HUES6 (cell line): Measurements from ENCODE around the gene PGBD5.

Experiments
- H3K27ac ChIP-seq: 2 replicates; pipeline ENCODE4 v1.7.0; 2013; ENCODE audit warnings: low read depth, mild to moderate bottlenecking, low read length, inconsistent platforms
- H3K27me3 ChIP-seq: 2 replicates; pipeline ENCODE4 v1.6.1; 2013; ENCODE audit warnings: low read length; ENCODE audit not compliant: control insufficient read depth, insufficient read depth
- H3K36me3 ChIP-seq: 2 replicates; pipeline ENCODE4 v1.6.1; 2013; ENCODE audit warnings: low read length; ENCODE audit not compliant: control insufficient read depth, insufficient read depth
- H3K4me1 ChIP-seq: 2 replicates; pipeline ENCODE4 v1.6.1; 2013; ENCODE audit warnings: low read length; ENCODE audit not compliant: control insufficient read depth, insufficient read depth
- H3K4me3 ChIP-seq: 2 replicates; pipeline ENCODE4 v1.5.1; 2013; ENCODE audit warnings: low read depth, low read length
- H3K9ac ChIP-seq: one replicate; pipeline ENCODE4 v1.6.1; 2013; ENCODE audit warnings: mild to moderate bottlenecking, low read length
- H3K9me3 ChIP-seq: 2 replicates; pipeline ENCODE4 v1.6.1; 2013; ENCODE audit warnings: low read depth, low read length; ENCODE audit not compliant: control insufficient read depth, insufficient read depth

PGBD5 gene

GRCh38 chr1:230286890-230287269 lies 139.3 kb downstream of the PGBD5 start:
- Histone ChIP-seq H3K9ac (no peak overlapping the region), H3K36me3 (no peaks in the 10 kb centered on the region), H3K4me3 (no peak overlapping the region), H3K27me3 (peaks cover 10% of the 10 kb centered on the region; the same call in 1 of the 2 replicates), H3K27ac (no peak overlapping the region), H3K9me3 (no peaks in the 10 kb centered on the region), H3K4me1 (no peaks in the 10 kb centered on the region; the same call in none of the 2 replicates)

GRCh38 chr1:230286166-230286889 lies 139.8 kb downstream of the PGBD5 start:
- no peaks in the 10 kb centered on the region for H3K9me3 ChIP-seq
- no peaks in the 10 kb centered on the region for H3K36me3 ChIP-seq
- H3K4me1 ChIP-seq = no peaks in the 10 kb centered on the region; the same call in none of the 2 replicates
- H3K9ac ChIP-seq = no peak overlapping the region
- H3K4me3 ChIP-seq = no peak overlapping the region
- no peak overlapping the region for H3K27ac ChIP-seq
- H3K27me3 ChIP-seq = peaks cover 6% of the 10 kb centered on the region; the same call in 1 of the 2 replicates

- no peaks in the 10 kb centered on the region for H3K27me3 ChIP-seq
- 0 out of 2 replicates have a peak, but pooled peaks cover 3% of the 10 kb centered on the region for H3K36me3 ChIP-seq
- no peaks in the 10 kb centered on the region for H3K9me3 ChIP-seq
- no peak overlapping the region for H3K27ac ChIP-seq
- no peak overlapping the region for H3K4me3 ChIP-seq
- no peaks in the 10 kb centered on the region; the same call in none of the 2 replicates for H3K4me1 ChIP-seq
- H3K9ac ChIP-seq = no peak overlapping the region
Observed at GRCh38 chr1:230285351-230285750, 140.8 kb downstream of the PGBD5 start.

GRCh38 chr1:230284891-230285290 lies 141.2 kb downstream of the PGBD5 start:
- Histone ChIP-seq H3K9me3 (no peaks in the 10 kb centered on the region), H3K27me3 (no peaks in the 10 kb centered on the region), H3K4me3 (no peak overlapping the region), H3K27ac (no peak overlapping the region), H3K36me3 (0 out of 2 replicates have a peak, but pooled peaks cover 4% of the 10 kb centered on the region), H3K4me1 (no peaks in the 10 kb centered on the region; the same call in none of the 2 replicates), H3K9ac (no peak overlapping the region)

- H3K4me1 ChIP-seq = no peaks in the 10 kb centered on the region; the same call in none of the 2 replicates
Observed at GRCh38 chr1:230283678-230284077, 142.5 kb downstream of the PGBD5 start.

GRCh38 chr1:230282157-230282556 lies 144.0 kb downstream of the PGBD5 start:
- Histone ChIP-seq H3K36me3 (peaks cover 13% of the 10 kb centered on the region), H3K27me3 (no peaks in the 10 kb centered on the region), H3K9ac (no peak overlapping the region), H3K27ac (no peak overlapping the region), H3K4me3 (no peak overlapping the region), H3K4me1 (peaks cover 5% of the 10 kb centered on the region), H3K9me3 (no peaks in the 10 kb centered on the region)

More at GRCh38 chr1:230283678-230284077, 142.5 kb downstream of the PGBD5 start:
- H3K9me3 ChIP-seq = no peaks in the 10 kb centered on the region
- no peak overlapping the region for H3K4me3 ChIP-seq
- H3K27me3 ChIP-seq = no peaks in the 10 kb centered on the region
- H3K36me3 ChIP-seq = peaks cover 13% of the 10 kb centered on the region
- no peak overlapping the region for H3K27ac ChIP-seq
- no peak overlapping the region for H3K9ac ChIP-seq

GRCh38 chr1:230281556-230281955 lies 144.6 kb downstream of the PGBD5 start:
- H3K9ac ChIP-seq = no peak overlapping the region
- peaks cover 10% of the 10 kb centered on the region for H3K4me1 ChIP-seq
- no peak overlapping the region for H3K27ac ChIP-seq
- H3K36me3 ChIP-seq = peaks cover 13% of the 10 kb centered on the region
- H3K4me3 ChIP-seq = no peak overlapping the region
- H3K9me3 ChIP-seq = no peaks in the 10 kb centered on the region
- no peaks in the 10 kb centered on the region for H3K27me3 ChIP-seq

GRCh38 chr1:230280906-230281413 lies 145.2 kb downstream of the PGBD5 start:
- Histone ChIP-seq H3K4me3 (no peak overlapping the region), H3K9ac (no peak overlapping the region), H3K27ac (no peak overlapping the region), H3K4me1 (peaks cover 15% of the 10 kb centered on the region), H3K36me3 (peaks cover 16% of the 10 kb centered on the region), H3K9me3 (no peaks in the 10 kb centered on the region), H3K27me3 (no peaks in the 10 kb centered on the region)

GRCh38 chr1:230280054-230280795 lies 145.9 kb downstream of the PGBD5 start:
- Histone ChIP-seq H3K9me3 (no peaks in the 10 kb centered on the region), H3K9ac (no peak overlapping the region), H3K36me3 (peaks cover 20% of the 10 kb centered on the region), H3K4me3 (no peak overlapping the region), H3K4me1 (peaks cover 15% of the 10 kb centered on the region), H3K27me3 (no peaks in the 10 kb centered on the region), H3K27ac (no peak overlapping the region)

GRCh38 chr1:230279583-230279945 lies 146.6 kb downstream of the PGBD5 start:
- H3K27ac ChIP-seq = no peak overlapping the region
- H3K4me1 ChIP-seq = peaks cover 15% of the 10 kb centered on the region
- H3K9me3 ChIP-seq = no peaks in the 10 kb centered on the region
- no peaks in the 10 kb centered on the region for H3K27me3 ChIP-seq
- H3K9ac ChIP-seq = no peak overlapping the region
- peaks cover 22% of the 10 kb centered on the region for H3K36me3 ChIP-seq
- no peak overlapping the region for H3K4me3 ChIP-seq
